Stimulated activated naive CD8-positive, alpha-beta T cell treated with anti-CD3 and anti-CD28 coated beads, Interleukin-15, Interleukin-2, amounts not matched to agents 100 U/mL and 50 U/mL, for 24 hours (primary cell): ENCODE results near the gene KAT6B.
A peak's percentile ranks its signal among the peaks of the same experiment; 100 is the strongest.
"Not testable (repeated sequence)": the region's sequence is repeated elsewhere in the genome, so short reads cannot be mapped to it uniquely, and the experiment has no call there.

Experiments
- ATAC-seq: fragments of 150-1000 bp; cut with Tn5 transposase; one replicate; pipeline ENCODE4 v1.10.0; 2021
- DNase-seq: peaks from one replicate; pipeline ENCODE4 v3.0.0; 2021

Gene KAT6B

GRCh38 chr10:74826142-74827044, at the start of gene KAT6B:
Gene KAT6B, plus strand, starts transcription at chr10:74826600. Its CDS starts 16,258 bp downstream, at chr10:74842858.
- peak; percentile 91 for ATAC-seq
- DNase-seq: peak; percentile 99

- ATAC-seq: no peak
- DNase-seq: no peak
Measured at GRCh38 chr10:74778436-74779094, 47.8 kb upstream of the KAT6B start.

GRCh38 chr10:74781870-74782269, 44.5 kb upstream of the KAT6B start:
- DNase-seq, ATAC-seq: not testable (repeated sequence)

GRCh38 chr10:74784462-74784861, 41.9 kb upstream of the KAT6B start:
- DNase-seq: no peak
- no peak for ATAC-seq

- ATAC-seq (no peak), DNase-seq (no peak)
Measured at GRCh38 chr10:74786126-74786525, 40.3 kb upstream of the KAT6B start.

- no peak for DNase-seq
- ATAC-seq: no peak
Measured at GRCh38 chr10:74787457-74787856, 38.9 kb upstream of the KAT6B start.

GRCh38 chr10:74791979-74792378, 34.4 kb upstream of the KAT6B start:
- ATAC-seq, DNase-seq: not testable (repeated sequence)

GRCh38 chr10:74792726-74793125, 33.7 kb upstream of the KAT6B start:
- DNase-seq: no peak
- ATAC-seq: no peak

GRCh38 chr10:74793240-74793639, 33.2 kb upstream of the KAT6B start:
- DNase-seq, ATAC-seq: not testable (repeated sequence)

GRCh38 chr10:74794531-74794930, 31.9 kb upstream of the KAT6B start:
- DNase-seq (no peak), ATAC-seq (no peak)

GRCh38 chr10:74797550-74797949, 28.9 kb upstream of the KAT6B start:
- DNase-seq (no peak), ATAC-seq (no peak)

GRCh38 chr10:74799721-74800221, 26.6 kb upstream of the KAT6B start:
- ATAC-seq (peak; percentile 98), DNase-seq (peak; percentile 23)

- DNase-seq: no peak
- ATAC-seq: no peak
Measured at GRCh38 chr10:74801447-74801846, 25.0 kb upstream of the KAT6B start.

- ATAC-seq (no peak), DNase-seq (no peak)
Measured at GRCh38 chr10:74808501-74808900, 17.9 kb upstream of the KAT6B start.

- ATAC-seq (no peak), DNase-seq (no peak)
Measured at GRCh38 chr10:74810087-74810486, 16.3 kb upstream of the KAT6B start.

GRCh38 chr10:74813381-74814259, 12.8 kb upstream of the KAT6B start:
- ATAC-seq (no peak), DNase-seq (no peak)

- DNase-seq (no peak), ATAC-seq (no peak)
Measured at GRCh38 chr10:74814797-74815196, 11.6 kb upstream of the KAT6B start.

- DNase-seq: no peak
Measured at GRCh38 chr10:74816824-74817498, 9.4 kb upstream of the KAT6B start.

GRCh38 chr10:74821501-74821900, 4.9 kb upstream of the KAT6B start:
- DNase-seq: no peak
- no peak for ATAC-seq

More at GRCh38 chr10:74816824-74817498, 9.4 kb upstream of the KAT6B start:
- no peak for ATAC-seq

- no peak for ATAC-seq
- DNase-seq: no peak
Measured at GRCh38 chr10:74822101-74822500, 4.3 kb upstream of the KAT6B start.

GRCh38 chr10:74822521-74823089, 3.8 kb upstream of the KAT6B start:
- ATAC-seq (no peak), DNase-seq (no peak)
